ENCODE measurements around the gene RANBP10. TPM values are rescaled to one million over a fixed set of nuclear protein-coding genes. Genes with fewer than 3 reads are reported as not detected.

The RANBP10 gene
- total and polyA plus RNA-seq, 2 of the 13 experiments (the other 11 are each of a cell fraction or from before 2014, with no cell fraction given) = 9.2 to 22.7 TPM

DNA sequence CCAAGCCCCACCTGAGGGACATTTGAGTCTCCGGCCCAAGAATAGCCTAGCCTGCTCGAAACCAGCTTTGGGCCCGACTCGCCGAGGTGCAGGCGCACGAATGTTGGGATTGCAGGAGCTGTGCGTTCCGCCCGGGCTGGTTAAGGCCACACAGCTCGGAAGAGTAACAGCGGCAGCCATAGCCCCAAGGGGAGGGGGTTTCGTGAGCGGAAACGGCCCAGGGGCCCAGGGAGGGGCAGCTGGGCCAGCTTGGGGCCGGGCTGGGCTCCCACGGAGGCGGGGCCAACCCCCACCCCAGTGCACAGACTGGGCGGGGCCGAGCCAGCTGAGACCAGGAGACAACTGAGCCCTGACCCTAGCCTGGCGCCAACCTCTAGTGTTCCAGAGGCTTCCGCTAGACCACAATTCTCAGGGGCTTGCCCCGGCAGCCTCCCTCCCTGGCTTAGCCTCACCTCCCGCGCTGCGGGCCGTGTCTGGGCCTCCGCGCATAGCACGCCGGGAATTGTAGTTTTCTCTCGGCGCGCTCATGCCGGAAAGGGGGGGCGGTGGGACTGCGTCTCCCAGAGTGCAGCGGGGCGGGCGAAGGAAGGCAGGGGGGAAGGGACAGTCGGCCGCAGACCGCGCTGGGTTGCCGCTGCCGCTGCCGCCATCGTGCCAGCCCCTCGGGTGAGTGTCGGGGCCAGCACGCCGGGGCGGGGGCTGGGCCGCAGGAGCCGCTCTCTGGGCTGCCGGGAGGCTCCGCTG lies 40.1 kb upstream of the RANBP10 start, which contains the start of gene NUTF2 (continued):
- TF ChIP-seq ZFY (CRISPR knock-in tag; IDR thresholded peaks at IDR 0.05) (peak; percentile 97), ZNF891 (CRISPR knock-in tag; IDR thresholded peaks at IDR 0.05) (peak; percentile 28; the same call in 1 of the 2 replicates), ZNF788 (CRISPR knock-in tag; IDR thresholded peaks at IDR 0.05; ENCODE audit: borderline replicate concordance) (peak; percentile 96), MTF1 (CRISPR knock-in tag; IDR thresholded peaks at IDR 0.05) (no peak; the same call in 1 of the 2 replicates), SRSF1 (optimal IDR thresholded peaks at IDR 0.05; ENCODE audit: low read depth, low read length) (peak; percentile 97), ISX (CRISPR knock-in tag; conservative IDR thresholded peaks at IDR 0.05) (no peak), ZNF543 (CRISPR knock-in tag; IDR thresholded peaks at IDR 0.05) (peak; percentile 86), HNRNPL (IDR thresholded peaks at IDR 0.05; ENCODE audit: low read depth, low read length) (peak; percentile 74)
- TF ChIP-seq, protein P1, sequence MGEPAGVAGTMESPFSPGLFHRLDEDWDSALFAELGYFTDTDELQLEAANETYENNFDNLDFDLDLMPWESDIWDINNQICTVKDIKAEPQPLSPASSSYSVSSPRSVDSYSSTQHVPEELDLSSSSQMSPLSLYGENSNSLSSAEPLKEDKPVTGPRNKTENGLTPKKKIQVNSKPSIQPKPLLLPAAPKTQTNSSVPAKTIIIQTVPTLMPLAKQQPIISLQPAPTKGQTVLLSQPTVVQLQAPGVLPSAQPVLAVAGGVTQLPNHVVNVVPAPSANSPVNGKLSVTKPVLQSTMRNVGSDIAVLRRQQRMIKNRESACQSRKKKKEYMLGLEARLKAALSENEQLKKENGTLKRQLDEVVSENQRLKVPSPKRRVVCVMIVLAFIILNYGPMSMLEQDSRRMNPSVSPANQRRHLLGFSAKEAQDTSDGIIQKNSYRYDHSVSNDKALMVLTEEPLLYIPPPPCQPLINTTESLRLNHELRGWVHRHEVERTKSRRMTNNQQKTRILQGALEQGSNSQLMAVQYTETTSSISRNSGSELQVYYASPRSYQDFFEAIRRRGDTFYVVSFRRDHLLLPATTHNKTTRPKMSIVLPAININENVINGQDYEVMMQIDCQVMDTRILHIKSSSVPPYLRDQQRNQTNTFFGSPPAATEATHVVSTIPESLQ (CRISPR knock-in tag; conservative IDR thresholded peaks at IDR 0.05) = no peak; the same call in 1 of the 2 replicates
- TF ChIP-seq, protein P2, sequence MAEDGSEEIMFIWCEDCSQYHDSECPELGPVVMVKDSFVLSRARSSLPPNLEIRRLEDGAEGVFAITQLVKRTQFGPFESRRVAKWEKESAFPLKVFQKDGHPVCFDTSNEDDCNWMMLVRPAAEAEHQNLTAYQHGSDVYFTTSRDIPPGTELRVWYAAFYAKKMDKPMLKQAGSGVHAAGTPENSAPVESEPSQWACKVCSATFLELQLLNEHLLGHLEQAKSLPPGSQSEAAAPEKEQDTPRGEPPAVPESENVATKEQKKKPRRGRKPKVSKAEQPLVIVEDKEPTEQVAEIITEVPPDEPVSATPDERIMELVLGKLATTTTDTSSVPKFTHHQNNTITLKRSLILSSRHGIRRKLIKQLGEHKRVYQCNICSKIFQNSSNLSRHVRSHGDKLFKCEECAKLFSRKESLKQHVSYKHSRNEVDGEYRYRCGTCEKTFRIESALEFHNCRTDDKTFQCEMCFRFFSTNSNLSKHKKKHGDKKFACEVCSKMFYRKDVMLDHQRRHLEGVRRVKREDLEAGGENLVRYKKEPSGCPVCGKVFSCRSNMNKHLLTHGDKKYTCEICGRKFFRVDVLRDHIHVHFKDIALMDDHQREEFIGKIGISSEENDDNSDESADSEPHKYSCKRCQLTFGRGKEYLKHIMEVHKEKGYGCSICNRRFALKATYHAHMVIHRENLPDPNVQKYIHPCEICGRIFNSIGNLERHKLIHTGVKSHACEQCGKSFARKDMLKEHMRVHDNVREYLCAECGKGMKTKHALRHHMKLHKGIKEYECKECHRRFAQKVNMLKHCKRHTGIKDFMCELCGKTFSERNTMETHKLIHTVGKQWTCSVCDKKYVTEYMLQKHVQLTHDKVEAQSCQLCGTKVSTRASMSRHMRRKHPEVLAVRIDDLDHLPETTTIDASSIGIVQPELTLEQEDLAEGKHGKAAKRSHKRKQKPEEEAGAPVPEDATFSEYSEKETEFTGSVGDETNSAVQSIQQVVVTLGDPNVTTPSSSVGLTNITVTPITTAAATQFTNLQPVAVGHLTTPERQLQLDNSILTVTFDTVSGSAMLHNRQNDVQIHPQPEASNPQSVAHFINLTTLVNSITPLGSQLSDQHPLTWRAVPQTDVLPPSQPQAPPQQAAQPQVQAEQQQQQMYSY (CRISPR knock-in tag; IDR thresholded peaks at IDR 0.05) = no peak; the same call in 1 of the 2 replicates
- TF ChIP-seq, protein P3, sequence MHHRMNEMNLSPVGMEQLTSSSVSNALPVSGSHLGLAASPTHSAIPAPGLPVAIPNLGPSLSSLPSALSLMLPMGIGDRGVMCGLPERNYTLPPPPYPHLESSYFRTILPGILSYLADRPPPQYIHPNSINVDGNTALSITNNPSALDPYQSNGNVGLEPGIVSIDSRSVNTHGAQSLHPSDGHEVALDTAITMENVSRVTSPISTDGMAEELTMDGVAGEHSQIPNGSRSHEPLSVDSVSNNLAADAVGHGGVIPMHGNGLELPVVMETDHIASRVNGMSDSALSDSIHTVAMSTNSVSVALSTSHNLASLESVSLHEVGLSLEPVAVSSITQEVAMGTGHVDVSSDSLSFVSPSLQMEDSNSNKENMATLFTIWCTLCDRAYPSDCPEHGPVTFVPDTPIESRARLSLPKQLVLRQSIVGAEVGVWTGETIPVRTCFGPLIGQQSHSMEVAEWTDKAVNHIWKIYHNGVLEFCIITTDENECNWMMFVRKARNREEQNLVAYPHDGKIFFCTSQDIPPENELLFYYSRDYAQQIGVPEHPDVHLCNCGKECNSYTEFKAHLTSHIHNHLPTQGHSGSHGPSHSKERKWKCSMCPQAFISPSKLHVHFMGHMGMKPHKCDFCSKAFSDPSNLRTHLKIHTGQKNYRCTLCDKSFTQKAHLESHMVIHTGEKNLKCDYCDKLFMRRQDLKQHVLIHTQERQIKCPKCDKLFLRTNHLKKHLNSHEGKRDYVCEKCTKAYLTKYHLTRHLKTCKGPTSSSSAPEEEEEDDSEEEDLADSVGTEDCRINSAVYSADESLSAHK (CRISPR knock-in tag; IDR thresholded peaks at IDR 0.05; ENCODE audit: borderline replicate concordance) = no peak; the same call in 1 of the 2 replicates
- TF ChIP-seq, protein P4, sequence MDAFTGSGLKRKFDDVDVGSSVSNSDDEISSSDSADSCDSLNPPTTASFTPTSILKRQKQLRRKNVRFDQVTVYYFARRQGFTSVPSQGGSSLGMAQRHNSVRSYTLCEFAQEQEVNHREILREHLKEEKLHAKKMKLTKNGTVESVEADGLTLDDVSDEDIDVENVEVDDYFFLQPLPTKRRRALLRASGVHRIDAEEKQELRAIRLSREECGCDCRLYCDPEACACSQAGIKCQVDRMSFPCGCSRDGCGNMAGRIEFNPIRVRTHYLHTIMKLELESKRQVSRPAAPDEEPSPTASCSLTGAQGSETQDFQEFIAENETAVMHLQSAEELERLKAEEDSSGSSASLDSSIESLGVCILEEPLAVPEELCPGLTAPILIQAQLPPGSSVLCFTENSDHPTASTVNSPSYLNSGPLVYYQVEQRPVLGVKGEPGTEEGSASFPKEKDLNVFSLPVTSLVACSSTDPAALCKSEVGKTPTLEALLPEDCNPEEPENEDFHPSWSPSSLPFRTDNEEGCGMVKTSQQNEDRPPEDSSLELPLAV (CRISPR knock-in tag; conservative IDR thresholded peaks at IDR 0.05; ENCODE audit: low read depth) = no peak
- TF ChIP-seq, protein P5, sequence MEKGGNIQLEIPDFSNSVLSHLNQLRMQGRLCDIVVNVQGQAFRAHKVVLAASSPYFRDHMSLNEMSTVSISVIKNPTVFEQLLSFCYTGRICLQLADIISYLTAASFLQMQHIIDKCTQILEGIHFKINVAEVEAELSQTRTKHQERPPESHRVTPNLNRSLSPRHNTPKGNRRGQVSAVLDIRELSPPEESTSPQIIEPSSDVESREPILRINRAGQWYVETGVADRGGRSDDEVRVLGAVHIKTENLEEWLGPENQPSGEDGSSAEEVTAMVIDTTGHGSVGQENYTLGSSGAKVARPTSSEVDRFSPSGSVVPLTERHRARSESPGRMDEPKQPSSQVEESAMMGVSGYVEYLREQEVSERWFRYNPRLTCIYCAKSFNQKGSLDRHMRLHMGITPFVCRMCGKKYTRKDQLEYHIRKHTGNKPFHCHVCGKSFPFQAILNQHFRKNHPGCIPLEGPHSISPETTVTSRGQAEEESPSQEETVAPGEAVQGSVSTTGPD (CRISPR knock-in tag; IDR thresholded peaks at IDR 0.05) = peak; percentile 60; the same call in 1 of the 2 replicates
- TF ChIP-seq, protein P6, sequence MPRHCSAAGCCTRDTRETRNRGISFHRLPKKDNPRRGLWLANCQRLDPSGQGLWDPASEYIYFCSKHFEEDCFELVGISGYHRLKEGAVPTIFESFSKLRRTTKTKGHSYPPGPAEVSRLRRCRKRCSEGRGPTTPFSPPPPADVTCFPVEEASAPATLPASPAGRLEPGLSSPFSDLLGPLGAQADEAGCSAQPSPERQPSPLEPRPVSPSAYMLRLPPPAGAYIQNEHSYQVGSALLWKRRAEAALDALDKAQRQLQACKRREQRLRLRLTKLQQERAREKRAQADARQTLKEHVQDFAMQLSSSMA (CRISPR knock-in tag; IDR thresholded peaks at IDR 0.05) = peak; percentile 97

Measured in HepG2 (cell line).